IPS DF 4.7 (cell line): ENCODE data around the gene NDUFA13.
"Not testable (repeated sequence)": the region's sequence is repeated elsewhere in the genome, so short reads cannot be mapped to it uniquely, and the experiment has no call there.

Experiments used
- DNase-seq: peaks from one replicate; pipeline ENCODE4 v3.0.0-alpha.2; 2013; ENCODE audit warnings: low spot score; ENCODE audit errors: extremely low read depth

NDUFA13 gene

GRCh38 chr19:19515642-19516519 is at the start of gene NDUFA13:
Gene NDUFA13 (plus strand): TSS chr19:19516225. CDS start chr19:19516239, 14 bp downstream.
- peak; percentile 85 for DNase-seq

- DNase-seq, result no peak
Measured at GRCh38 chr19:19468424-19469050, 47.5 kb upstream of the NDUFA13 start.

DNA sequence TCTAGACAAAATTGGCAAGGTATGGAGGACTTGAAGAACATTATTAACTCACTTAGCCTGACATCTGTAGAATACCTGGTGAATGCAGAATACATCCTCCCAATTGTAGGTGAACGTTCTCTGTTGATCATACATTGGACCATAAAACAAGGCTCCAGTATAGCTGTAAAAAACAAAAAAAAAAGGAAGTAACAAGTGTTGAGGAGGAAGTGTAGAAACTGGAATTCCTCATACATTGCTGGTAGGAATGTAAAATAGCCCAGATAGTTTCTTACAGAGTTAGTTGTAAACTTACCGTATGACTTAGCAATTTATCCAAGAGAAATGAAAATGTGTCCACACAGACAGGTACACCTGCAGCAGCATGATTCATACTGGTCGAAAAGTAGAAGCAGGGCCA is 45.4 kb upstream of the NDUFA13 start:
- no peak for DNase-seq

GRCh38 chr19:19471682-19472081 is 44.3 kb upstream of the NDUFA13 start:
- DNase-seq, result no peak

DNA sequence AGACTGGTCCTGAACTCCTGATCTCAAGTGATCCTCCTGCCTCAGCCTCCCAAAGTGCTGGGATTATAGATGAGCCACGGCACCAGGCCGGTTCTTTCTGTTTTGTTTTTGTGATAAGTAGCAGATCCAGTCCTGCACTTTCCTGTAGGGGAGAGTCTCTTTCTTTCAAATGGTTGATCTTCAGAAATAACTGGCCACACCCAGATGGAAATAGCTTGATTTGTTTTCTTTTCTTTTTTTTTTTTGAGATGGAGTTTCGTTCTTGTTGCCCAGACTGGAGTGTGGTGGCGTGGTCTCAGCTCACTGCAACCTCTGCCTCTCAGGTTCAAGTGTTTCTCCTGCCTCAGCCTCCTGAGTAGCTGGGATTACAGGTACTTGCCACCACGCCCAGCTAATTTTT is 43.9 kb upstream of the NDUFA13 start:
- DNase-seq, result not testable (repeated sequence)

DNA sequence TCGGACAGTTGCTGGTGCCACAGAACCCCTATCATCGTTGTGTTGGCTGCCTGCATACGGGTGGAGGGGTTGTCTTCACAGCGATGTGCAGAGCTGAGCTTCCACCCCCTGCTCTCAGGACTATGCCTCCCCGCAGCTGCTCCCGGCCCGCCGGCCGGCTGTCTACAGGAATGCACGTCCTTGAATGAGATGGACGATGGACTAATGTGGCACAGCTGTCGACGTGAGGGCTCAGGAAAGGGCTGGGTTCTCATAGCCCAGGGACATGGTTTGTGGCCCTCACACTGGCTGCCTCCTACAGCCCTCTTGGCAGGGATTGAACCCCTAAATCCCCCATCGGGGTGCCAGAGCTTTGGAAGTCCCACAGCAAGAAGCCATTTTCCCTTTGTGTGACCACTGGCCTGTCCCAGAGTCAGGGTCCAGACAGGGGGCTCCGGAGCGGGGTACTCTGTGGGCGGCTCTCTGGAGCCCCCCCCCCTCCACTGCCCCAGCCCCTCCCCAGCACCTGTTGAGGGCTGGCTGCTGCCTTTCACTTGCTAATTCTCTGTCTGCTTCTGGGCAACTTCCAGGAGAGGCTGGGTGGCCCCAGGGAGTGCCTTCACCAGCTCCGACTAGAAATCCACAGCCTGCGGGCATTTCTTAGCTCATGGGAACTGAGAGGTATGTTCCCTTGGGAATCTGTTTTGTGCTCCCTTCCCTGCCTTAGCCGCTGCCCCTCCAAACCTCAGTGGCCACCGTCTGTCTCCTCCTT is 40.8 kb upstream of the NDUFA13 start:
- DNase-seq, result no peak

DNA sequence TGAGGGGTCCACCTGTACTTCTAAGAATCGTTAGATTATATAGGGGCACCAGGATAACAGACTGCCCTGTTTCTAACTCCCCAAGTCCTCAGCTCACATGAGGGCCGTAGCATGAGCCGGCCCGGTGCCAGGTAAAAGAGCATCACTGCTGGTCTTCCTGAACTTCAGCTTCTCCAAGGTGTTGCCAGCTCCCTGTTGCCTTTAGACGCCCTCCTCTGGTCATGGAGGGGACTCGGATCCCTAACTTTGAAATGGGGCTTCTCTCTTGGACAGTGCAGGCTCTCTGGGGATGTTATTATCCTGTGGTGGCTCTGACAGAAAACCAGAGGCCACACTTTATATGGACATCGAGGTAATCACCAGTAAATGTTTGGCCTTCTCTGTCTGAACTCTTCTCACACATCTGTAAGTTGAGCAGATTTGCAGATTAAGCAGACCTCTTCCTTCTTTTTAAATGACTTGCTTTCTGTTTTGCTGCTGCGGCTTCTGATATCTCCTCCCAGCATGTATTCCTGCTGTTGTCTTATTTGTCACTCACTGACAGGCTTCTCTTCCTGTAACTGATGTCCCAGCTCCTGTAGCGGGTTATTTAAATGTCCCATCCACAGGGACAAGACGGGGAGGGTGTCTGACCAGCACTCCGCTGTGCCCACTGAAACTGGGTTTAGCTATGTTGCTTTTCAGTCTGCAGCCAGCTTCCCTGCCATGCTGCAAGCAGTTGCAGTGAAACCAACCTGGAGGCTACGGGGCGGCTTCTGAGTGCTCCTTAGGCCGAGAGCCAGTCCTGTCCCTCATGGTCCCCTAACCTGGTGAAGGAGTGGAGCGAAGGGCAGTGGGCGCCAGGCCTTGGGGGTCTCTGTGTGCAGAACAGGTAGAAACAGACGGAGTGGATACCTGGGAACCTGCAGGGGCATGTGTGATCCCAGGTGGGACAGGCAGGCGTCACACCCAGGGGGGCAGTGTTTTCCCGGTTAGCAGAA is 39.9 kb upstream of the NDUFA13 start:
- no peak for DNase-seq

- DNase-seq, result no peak
Measured at GRCh38 chr19:19477705-19478383, 38.2 kb upstream of the NDUFA13 start.

GRCh38 chr19:19480688-19481087 is 35.3 kb upstream of the NDUFA13 start:
- DNase-seq, result no peak

DNA sequence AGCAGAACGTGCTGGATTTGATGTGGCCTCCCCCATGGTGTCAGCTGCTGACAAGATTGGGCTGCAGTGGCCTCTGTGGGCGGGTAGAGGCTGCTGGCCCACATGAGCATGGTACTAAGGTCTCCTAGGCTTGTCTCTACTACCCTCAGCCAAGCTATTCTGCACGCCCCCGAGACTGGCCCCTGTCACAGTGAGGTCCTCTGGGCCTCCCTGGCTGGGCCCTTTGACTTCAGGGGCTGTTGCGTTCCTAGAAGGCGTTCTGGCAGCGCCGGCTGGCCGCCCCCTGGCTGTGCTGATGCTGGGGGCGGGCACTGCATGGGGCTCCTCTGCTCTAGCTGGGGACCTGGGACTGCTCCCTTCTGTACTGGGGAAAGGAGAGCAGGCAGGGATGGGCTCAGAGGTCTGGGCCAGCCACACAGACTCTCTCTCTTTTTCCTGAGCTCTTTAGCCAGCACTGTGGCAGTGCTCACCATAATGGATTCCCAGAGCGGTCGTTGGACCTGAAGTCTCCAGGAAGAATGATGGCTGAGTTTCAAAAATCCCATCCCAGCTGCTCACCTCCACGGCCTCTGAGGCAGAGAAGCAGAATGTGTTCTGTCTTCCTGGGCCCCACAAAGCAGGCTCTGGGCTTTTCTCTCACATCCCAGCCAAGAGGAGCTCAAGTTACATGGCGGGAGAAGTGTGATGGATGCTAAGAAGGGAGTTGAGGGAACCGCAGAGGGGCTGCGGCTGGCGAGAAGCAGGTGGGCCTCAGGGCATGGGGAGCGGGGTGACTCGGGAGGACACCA is 33.0 kb upstream of the NDUFA13 start:
- DNase-seq, result no peak

DNA sequence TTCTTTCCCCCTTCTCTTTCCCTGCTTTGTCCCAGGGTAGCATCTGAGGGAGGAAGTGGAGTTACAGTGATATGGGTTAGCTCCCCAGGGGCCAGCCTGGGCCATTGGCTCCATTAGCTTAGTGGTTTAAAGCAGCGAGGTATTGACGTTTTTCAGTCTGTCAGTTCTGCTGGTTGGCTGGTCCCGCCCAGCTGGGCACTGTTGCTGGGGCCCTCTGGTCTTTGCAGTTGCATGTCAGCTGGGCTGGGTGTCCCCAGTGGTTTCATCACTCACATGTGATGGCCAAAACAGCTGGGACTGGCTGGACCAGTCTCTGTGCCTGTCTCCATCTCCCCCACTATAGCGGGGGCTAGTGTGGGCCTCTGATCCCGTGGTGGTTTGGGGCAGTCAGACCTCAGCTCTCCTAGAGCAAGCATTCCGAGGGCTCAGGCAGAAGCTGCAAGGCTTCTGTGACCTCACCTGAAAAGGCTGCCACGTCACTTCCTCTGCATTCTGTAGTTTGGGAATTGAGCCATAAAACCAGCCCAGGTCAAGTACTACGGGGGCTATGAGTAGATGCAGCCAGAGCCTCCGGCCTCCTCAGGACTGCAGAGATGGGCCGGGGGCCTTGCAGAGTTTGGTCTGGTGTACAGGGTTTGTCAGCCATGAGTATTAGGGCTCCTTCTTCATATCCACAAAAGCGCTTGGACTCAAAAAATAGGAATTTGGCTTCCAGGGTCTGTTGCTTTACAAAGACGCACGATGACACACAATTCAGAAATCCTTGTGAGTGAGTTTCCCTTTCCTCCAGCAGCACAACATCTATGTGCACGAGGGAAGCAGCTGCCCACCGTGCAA is 30.6 kb upstream of the NDUFA13 start:
- no peak for DNase-seq

DNA sequence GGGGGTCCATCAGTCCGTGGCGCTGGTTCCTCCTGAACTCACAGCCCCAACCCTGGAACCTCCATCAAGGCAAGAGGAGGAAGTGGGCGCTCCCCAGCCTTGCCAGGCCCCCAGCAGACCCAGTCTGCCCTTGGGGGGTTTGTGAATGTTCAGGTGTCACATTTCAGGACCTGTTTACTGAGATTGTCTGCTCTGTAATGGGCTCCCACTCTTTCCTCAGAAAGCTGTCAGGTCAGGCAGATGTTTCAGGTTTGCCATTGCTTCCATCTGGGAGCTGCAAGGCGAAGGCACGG is 30.1 kb upstream of the NDUFA13 start:
- DNase-seq, result no peak

GRCh38 chr19:19486343-19487076 is 29.5 kb upstream of the NDUFA13 start:
- no peak for DNase-seq

GRCh38 chr19:19487077-19487949 is 28.7 kb upstream of the NDUFA13 start:
- DNase-seq, result no peak

DNA sequence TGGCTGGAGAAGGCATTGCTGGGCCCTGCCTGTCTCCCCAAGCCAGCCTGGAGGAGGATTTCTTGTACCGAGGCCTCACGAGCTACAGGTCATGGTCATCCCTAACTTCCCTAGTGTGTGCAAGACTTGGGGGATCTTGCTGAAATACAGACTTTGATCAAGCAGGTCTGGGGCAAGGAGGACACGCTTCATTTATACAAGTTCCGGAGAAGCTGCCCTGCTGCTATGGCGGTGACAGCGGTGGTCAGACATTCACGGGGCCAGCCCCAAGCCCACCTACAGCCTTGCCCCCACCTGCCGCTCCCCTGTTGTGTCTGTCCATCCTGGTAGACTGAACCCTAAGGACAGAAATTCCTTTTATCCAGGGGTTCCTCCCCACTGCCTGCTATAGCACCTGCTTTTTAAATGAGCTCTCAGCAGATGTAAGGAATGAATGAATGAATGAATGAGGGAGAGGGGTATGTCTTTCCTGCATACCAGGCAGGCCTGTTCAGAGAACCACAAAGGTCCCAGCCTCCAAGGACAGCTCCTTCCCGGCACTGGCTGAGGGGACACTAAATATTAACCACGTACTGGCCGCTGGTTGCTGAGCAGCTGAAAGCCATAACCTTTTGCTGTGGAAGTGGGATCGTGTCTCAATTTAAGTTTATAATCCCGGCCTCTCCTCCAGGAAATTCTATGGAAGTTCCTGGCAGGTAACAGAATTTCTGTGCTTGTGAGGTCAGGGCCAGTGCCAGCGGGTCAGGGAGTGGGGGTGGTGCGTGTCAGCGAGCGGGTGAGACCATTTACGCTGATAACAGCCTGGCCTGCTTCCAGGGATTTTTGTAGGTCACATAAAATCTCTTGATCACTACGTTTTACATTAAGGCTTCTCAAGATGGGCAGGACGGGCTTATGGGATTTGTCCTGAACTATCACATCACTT is 27.8 kb upstream of the NDUFA13 start:
- DNase-seq, result no peak
